BLaER1 (cell line): ENCODE results near the gene EDN2.

ENCODE experiments used
- H3K27ac ChIP-seq: shearing (Covaris generic); formaldehyde crosslinking; 2 replicates; pipeline ENCODE4 v1.8.1; 2022
- H3K27me3 ChIP-seq: shearing (Covaris generic); formaldehyde crosslinking; 2 replicates; pipeline ENCODE4 v1.8.1; 2022
- H3K36me3 ChIP-seq: shearing (Covaris generic); formaldehyde crosslinking; 2 replicates; pipeline ENCODE4 v1.8.1; 2022
- H3K4me1 ChIP-seq: shearing (Covaris generic); formaldehyde crosslinking; 2 replicates; pipeline ENCODE4 v1.8.1; 2022
- H3K4me2 ChIP-seq: shearing (Covaris generic); formaldehyde crosslinking; 2 replicates; pipeline ENCODE4 v1.8.1; 2022
- H3K4me3 ChIP-seq: shearing (Covaris generic); formaldehyde crosslinking; 2 replicates; pipeline ENCODE4 v1.8.1; 2022
- H3K9ac ChIP-seq: shearing (Covaris generic); formaldehyde crosslinking; 2 replicates; pipeline ENCODE4 v1.8.1; 2022
- H3K9me3 ChIP-seq: shearing (Covaris generic); formaldehyde crosslinking; 2 replicates; pipeline ENCODE4 v1.8.1; 2022
- H4K20me1 ChIP-seq: shearing (Covaris generic); formaldehyde crosslinking; 2 replicates; pipeline ENCODE4 v1.8.1; 2022
- Cebpa-rat ChIP-seq: shearing (Covaris generic); IDR thresholded peaks from 2 replicates; pipeline ENCODE4 v1.8.1; 2022

The EDN2 gene

DNA sequence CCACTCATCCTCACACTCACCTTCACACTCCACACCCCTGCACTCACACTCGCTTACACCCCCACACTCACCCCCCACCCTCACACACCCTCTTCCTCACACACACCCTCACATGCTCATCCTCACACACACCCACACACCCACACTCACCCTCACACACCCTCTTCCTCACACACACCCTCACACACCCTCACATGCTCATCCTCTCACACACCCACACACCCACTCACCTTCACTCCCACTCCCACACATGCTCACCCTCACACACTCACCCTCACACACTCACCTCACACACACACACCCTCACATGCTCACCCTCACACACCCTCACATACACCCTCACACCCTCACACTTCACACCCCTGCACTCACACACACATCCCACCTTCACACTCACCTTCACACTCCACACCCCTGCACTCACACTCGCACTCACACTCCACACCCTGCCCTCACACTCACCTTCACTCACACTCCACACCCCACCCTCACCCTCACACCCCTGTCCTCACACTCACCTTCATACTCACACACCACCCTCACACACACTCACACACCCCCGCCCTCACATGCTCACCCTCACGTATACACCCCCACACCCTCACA is 42.6 kb upstream of the EDN2 start:
- no peak overlapping the region for H3K9ac ChIP-seq
- TF ChIP-seq Cebpa-rat: no peak
- no peaks in the 10 kb centered on the region for H3K4me1 ChIP-seq
- H3K27ac ChIP-seq: no peak overlapping the region
- peaks cover 5% of the 10 kb centered on the region; the same call in 1 of the 2 replicates for H3K36me3 ChIP-seq
- no peak overlapping the region for H3K4me3 ChIP-seq
- H4K20me1 ChIP-seq: no peaks in the 10 kb centered on the region
- no peaks in the 10 kb centered on the region for H3K9me3 ChIP-seq
- no peaks in the 10 kb centered on the region for H3K27me3 ChIP-seq
- H3K4me2 ChIP-seq: no peak overlapping the region

DNA sequence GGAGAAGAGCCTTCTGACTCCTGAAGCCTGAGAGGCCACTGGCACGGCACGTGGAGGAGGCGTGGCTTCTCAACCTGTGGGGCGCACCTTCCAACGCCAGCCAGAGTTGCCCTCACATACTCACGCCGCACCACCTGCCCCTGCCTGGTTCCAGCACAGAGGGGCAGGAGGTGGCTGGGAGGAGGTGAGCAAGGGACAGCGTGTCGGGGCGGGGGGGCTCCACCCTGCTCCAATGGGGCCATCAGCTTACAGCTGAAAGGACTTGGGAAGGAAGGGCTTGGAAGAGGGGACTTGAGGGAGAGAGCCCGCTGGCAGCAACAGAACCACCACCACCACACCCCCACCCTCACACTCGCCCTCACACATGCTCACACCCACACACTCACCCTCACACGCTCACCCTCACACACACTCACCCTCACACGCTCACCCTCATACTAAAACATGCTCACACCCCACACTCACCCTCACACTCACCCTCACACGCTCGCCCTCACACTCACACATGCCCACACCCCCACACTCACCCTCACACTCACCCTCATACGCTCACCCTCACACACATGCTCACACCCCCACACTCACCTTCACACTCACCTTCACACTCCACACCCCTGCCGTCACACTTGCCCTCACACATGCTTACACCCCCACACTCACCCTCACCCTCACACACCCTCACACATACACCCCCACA is 41.6 kb upstream of the EDN2 start:
- no peaks in the 10 kb centered on the region for H3K9me3 ChIP-seq
- H3K27ac ChIP-seq: no peak overlapping the region
- H3K4me2 ChIP-seq: no peak overlapping the region
- H3K9ac ChIP-seq: no peak overlapping the region
- H3K27me3 ChIP-seq: no peaks in the 10 kb centered on the region
- H4K20me1 ChIP-seq: no peaks in the 10 kb centered on the region
- H3K4me3 ChIP-seq: no peak overlapping the region
- H3K4me1 ChIP-seq: no peaks in the 10 kb centered on the region
- H3K36me3 ChIP-seq: peaks cover 5% of the 10 kb centered on the region; the same call in 1 of the 2 replicates
- no peak for TF ChIP-seq Cebpa-rat

DNA sequence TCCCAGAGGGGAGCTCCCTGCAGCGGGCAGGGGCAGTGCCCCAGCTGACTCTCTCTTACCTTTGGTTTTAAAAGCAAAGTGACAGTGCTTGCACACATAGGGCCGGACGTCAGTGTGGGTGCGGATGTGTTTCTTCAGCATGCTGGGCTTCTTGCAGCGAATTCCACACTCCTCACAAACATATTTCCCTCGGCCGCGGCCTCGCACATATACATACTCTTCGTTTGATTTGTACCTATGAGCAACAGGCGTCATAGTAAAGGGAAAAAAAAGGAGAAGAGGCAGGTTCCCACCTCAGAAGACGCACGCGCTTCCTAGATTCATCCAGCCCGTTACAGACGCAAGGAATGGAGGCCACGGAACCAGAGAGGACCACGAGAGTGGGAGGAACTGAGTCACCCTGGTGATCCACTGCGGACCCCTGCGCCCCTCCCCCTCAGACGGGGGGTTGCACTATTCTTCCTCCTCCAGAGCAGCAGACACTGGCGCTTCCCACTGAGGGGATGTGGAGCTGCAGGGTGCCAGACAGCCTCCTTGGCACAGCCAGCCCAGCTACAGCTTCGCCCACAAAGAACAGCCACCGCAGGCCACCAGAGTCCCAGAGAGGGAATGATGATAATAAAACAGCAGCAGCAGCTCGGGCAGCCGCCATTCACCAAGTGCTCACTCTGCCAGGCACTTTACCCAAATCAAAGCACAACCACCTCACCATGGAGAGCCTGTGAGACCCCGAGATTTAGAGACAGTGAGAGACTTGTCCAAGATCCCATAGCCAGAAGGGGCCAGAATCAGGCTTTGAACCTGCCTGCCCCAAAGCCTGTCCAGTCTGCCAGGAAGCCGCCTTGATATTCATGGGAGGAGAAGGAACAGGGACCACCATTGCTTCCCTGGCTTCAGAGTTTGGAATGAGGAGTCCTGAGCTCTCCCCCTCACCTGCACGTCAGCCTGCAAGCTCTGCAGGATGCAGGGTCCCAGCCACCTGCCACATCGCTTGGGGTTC is 40.5 kb upstream of the EDN2 start:
- Histone ChIP-seq H4K20me1 (no peaks in the 10 kb centered on the region), H3K4me3 (no peak overlapping the region), H3K9ac (no peak overlapping the region), H3K27ac (no peak overlapping the region), H3K4me2 (no peak overlapping the region), H3K36me3 (peaks cover 5% of the 10 kb centered on the region; the same call in 1 of the 2 replicates), H3K4me1 (no peaks in the 10 kb centered on the region), H3K27me3 (no peaks in the 10 kb centered on the region), H3K9me3 (no peaks in the 10 kb centered on the region)
- TF ChIP-seq Cebpa-rat: no peak

DNA sequence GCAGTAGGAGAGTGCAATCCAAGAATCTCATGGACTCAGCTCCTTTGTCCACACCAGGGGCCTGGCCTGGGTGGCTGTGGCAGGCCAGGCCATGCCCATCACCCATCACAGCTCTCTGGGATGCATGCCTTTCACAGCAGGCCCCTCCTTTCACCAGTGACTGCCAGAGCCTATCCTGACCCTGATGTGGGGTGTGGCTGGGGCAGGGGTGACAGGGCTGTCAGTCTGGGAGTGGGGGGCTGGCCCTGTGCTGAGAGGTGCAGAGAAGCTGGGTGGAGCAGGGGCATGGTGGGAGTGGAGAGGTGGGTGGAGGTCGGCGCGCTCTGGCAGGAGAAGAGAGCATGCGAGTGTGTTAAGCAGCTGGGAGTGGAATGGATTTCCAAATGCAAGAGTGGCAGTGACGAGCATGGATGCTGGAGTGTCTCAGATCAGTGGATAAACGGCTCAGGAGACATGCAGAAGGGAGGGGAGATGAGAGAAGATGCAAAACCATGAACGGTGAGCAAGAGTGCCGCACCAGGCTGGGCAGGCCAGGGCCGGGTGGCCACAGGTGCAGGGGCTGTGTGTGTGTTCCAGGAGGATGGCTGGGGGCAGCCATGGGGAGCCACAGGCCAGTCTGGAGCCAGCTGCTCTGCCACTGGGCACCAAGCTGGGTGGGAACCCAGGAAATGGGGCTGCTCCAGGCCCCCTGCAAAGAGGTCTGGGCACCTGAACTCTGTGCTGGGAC is 39.6 kb upstream of the EDN2 start:
- H3K36me3 ChIP-seq: peaks cover 5% of the 10 kb centered on the region; the same call in 1 of the 2 replicates
- no peak overlapping the region for H3K27ac ChIP-seq
- H3K4me1 ChIP-seq: peaks cover under 1% of the 10 kb centered on the region; the same call in 1 of the 2 replicates
- no peaks in the 10 kb centered on the region for H4K20me1 ChIP-seq
- no peak overlapping the region for H3K9ac ChIP-seq
- TF ChIP-seq Cebpa-rat: no peak
- no peak overlapping the region for H3K4me3 ChIP-seq
- H3K9me3 ChIP-seq: no peaks in the 10 kb centered on the region
- no peak overlapping the region for H3K4me2 ChIP-seq
- H3K27me3 ChIP-seq: no peaks in the 10 kb centered on the region

DNA sequence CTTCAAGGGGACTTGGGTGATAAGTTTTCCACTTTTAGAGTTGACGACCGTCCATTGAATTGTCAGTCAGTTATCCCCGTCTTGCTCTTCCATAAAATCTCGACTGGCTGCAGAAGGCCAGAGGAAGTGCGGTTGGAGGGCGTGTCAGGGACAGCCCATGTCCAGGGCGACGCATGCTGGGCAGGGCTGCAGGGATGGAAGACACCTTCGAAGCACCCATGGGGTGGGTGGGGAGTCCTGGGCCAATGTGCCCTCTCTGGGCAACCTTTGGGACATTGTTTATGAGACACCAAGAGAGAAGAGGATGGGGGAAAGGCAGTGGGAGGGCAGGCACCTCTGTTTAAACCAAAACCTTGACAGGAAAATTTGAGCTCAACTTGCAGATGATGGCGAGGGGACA is 38.6 kb upstream of the EDN2 start:
- TF ChIP-seq Cebpa-rat: no peak
- Histone ChIP-seq H3K4me2 (no peak overlapping the region), H3K4me3 (no peak overlapping the region), H3K4me1 (peaks cover 11% of the 10 kb centered on the region; the same call in 1 of the 2 replicates), H3K9ac (no peak overlapping the region), H3K27ac (no peak overlapping the region), H4K20me1 (no peaks in the 10 kb centered on the region), H3K36me3 (peaks cover 5% of the 10 kb centered on the region; the same call in 1 of the 2 replicates), H3K9me3 (no peaks in the 10 kb centered on the region), H3K27me3 (no peaks in the 10 kb centered on the region)

DNA sequence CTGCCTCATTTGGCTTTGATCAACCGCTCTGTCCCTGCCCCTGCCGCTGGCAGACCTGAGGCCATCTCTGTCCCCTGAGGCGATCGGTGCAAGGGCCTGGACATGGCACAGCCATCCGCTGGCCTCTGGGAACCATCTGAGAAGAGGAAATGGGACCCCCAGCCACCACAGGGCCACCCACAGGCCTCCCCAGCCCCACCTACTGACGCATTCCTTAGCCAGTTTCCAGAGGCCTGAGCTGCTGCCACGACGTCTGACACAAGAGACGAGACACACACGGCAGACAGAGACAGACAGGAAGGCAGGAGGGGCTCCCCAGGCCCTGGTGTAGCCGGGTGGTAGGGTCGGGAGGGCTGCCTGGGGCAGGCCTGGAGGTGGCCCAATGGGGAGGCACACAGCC is 37.3 kb upstream of the EDN2 start:
- peaks cover 5% of the 10 kb centered on the region; the same call in 1 of the 2 replicates for H3K36me3 ChIP-seq
- no peak overlapping the region; the same call in 1 of the 2 replicates for H3K27ac ChIP-seq
- no peak for TF ChIP-seq Cebpa-rat
- H3K9me3 ChIP-seq: no peaks in the 10 kb centered on the region
- H3K27me3 ChIP-seq: no peaks in the 10 kb centered on the region
- H3K4me2 ChIP-seq: no peak overlapping the region
- H3K4me3 ChIP-seq: no peak overlapping the region
- H3K4me1 ChIP-seq: peaks cover 22% of the 10 kb centered on the region
- H4K20me1 ChIP-seq: no peaks in the 10 kb centered on the region
- no peak overlapping the region for H3K9ac ChIP-seq

DNA sequence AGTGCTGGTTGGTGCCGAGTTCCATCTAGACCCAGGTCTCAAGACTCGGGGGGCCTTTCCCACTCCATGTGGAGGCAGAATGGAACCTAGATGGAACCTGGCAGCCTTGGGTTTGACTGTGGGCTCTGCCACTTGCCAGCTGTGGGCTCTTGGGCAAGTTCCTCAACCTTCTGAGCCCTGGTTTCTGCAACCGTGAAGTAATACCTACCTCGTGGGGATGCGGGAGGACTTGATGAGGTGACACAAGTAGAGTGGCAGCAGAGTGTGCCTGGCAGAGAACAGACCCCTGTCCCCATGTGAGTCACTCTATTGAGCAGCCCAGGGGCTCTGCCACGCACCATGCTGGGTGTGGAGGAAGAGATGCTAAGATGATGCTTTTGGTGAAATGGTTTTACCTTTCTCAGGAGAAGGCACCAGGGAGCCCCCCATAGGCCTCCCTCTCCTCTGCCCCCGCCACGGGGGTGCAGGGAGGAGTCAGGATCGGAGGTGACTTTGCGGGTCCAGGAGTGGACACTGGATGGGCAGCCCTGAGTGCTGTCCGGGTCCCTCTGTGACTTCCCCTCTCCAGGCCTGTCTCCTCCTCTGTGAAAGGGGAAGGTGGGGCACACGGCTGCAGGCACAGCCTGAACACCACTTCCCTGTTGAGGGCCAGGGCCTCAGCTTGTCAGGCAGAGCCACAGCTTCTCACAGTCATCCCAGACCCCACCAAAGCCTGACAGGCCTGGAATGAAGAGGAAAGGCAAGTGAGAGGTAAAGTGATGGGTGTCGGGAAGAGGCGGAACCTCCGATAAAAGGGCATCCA is 36.7 kb upstream of the EDN2 start:
- Histone ChIP-seq H3K27ac (no peak overlapping the region), H3K9me3 (no peaks in the 10 kb centered on the region)

DNA sequence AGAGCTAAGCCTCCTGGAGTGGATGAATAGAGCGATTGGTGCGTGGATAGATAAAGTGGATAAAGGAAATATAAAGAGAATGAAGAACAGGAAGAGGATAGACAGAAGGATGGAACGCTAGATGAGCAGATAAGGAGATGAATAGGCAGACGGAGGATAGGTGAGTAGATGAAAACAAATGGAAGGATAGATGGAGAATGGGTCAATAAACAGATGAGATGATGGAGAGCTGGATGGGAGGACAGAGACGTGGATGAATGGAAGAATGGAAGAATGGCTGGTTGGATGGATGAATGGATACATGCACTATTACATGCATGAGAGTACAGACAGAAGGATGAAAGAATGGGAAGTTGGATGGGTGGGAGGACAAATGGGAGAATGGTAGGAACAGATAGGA is 35.2 kb upstream of the EDN2 start:
- Histone ChIP-seq H3K9me3 (no peaks in the 10 kb centered on the region), H3K4me3 (no peak overlapping the region), H3K9ac (no peak overlapping the region), H3K27me3 (no peaks in the 10 kb centered on the region), H4K20me1 (no peaks in the 10 kb centered on the region), H3K27ac (no peak overlapping the region), H3K36me3 (peaks cover 5% of the 10 kb centered on the region; the same call in 1 of the 2 replicates), H3K4me1 (peaks cover 34% of the 10 kb centered on the region), H3K4me2 (no peak overlapping the region)
- TF ChIP-seq Cebpa-rat: no peak

More for the DNA sequence above, 36.7 kb upstream of the EDN2 start:
- Histone ChIP-seq H3K4me3 (no peak overlapping the region), H3K36me3 (peaks cover 5% of the 10 kb centered on the region; the same call in 1 of the 2 replicates), H3K27me3 (no peaks in the 10 kb centered on the region), H3K9ac (no peak overlapping the region), H3K4me2 (no peak overlapping the region), H4K20me1 (no peaks in the 10 kb centered on the region), H3K4me1 (peaks cover 28% of the 10 kb centered on the region)
- TF ChIP-seq Cebpa-rat: no peak
